H1 (cell line): ENCODE data around the gene KERA. TPM values are rescaled to one million over a fixed set of nuclear protein-coding genes. Genes with fewer than 3 reads are reported as not detected.

ENCODE experiments used
- CTCF ChIA-PET: fragments of 300-600 bp; sonication (Branson Sonifier 250); formaldehyde crosslinking; loops from one replicate; lab custom pipeline; 2021; ENCODE audit not compliant: partially characterized antibody; lab: Charles Lee
- POLR2A ChIA-PET: fragments of 300-600 bp; sonication (Branson Sonifier 250); formaldehyde crosslinking; loops from one replicate; lab custom pipeline; 2021; ENCODE audit warnings: inconsistent platforms; ENCODE audit not compliant: partially characterized antibody; lab: Charles Lee
- DNase-seq, 2 experiments: peaks; one replicate each; pipeline versions ENCODE4 v3.0.0 to v3.0.0-alpha.2; 2010 to 2022; ENCODE audit warnings: low spot score in 2 of 2, low read depth in 1 of 2, mixed read lengths in 1 of 2
- FAIRE-seq: peaks from 2 replicates; lab custom pipeline; 2011; peaks lifted over from hg19 to GRCh38; lab: Jason Lieb, UNC
- H2AFZ ChIP-seq: 2 replicates; pipeline ENCODE4 v1.8.1; 2012; ENCODE audit warnings: low read length, inconsistent platforms
- H2AK5ac ChIP-seq: 2 replicates; pipeline ENCODE4 v1.6.1; 2013; ENCODE audit warnings: low read depth, low read length
- H2BK120ac ChIP-seq: replicated peaks from 2 replicates; pipeline ENCODE3; 2013; ENCODE audit warnings: low read depth, low read length, inconsistent platforms
- H2BK12ac ChIP-seq: 2 replicates; pipeline ENCODE4 v1.6.1; 2013; ENCODE audit warnings: low read depth, low read length
- H2BK15ac ChIP-seq: 2 replicates; pipeline ENCODE4 v1.6.1; 2013; ENCODE audit warnings: low read length
- H2BK20ac ChIP-seq: 2 replicates; pipeline ENCODE4 v1.6.1; 2013; ENCODE audit warnings: low read length
- H2BK5ac ChIP-seq: 2 replicates; pipeline ENCODE4 v1.6.1; 2013; ENCODE audit warnings: low read depth, low read length
- H3K14ac ChIP-seq: 2 replicates; pipeline ENCODE4 v1.6.1; 2013; ENCODE audit warnings: inconsistent platforms; ENCODE audit not compliant: insufficient read length
- H3K18ac ChIP-seq: 2 replicates; pipeline ENCODE4 v1.6.1; 2013; ENCODE audit warnings: low read length; ENCODE audit errors: extremely low read depth
- H3K23ac ChIP-seq: 2 replicates; pipeline ENCODE4 v1.6.1; 2013; ENCODE audit warnings: inconsistent platforms; ENCODE audit not compliant: insufficient read length
- H3K23me2 ChIP-seq: 2 replicates; pipeline ENCODE4 v1.6.1; 2013; ENCODE audit warnings: low read depth, low read length
- H3K27ac ChIP-seq: 2 replicates; pipeline ENCODE4 v1.6.1; 2011; ENCODE audit warnings: low read depth, low read length, inconsistent platforms
- H3K27me3 ChIP-seq, 4 experiments: replicated peaks in 1 of 4; 1 replicate in 1 of 4; 2 replicates in 3 of 4; pipeline versions ENCODE4 v1.6.1 to v1.8.1; 2011 to 2013; ENCODE audit warnings: low read length in 3 of 4, mild to moderate bottlenecking in 3 of 4, inconsistent platforms in 2 of 4, mixed read lengths in 2 of 4, moderate library complexity in 1 of 4; ENCODE audit not compliant: control insufficient read depth in 3 of 4, insufficient read depth in 3 of 4; ENCODE audit errors: extremely low read depth in 1 of 4
- H3K36me3 ChIP-seq, 4 experiments: 2 replicates each; pipeline versions ENCODE4 v1.6.1 to v1.8.1; 2011 to 2013; ENCODE audit warnings: mild to moderate bottlenecking in 4 of 4, low read length in 3 of 4, moderate library complexity in 2 of 4, control low read depth in 1 of 4, inconsistent platforms in 1 of 4; ENCODE audit not compliant: insufficient read depth in 4 of 4, control insufficient read depth in 2 of 4
- H3K4ac ChIP-seq: replicated peaks from 2 replicates; pipeline ENCODE3; 2013; ENCODE audit warnings: low read length, low read depth, mixed read lengths, inconsistent platforms; ENCODE audit not compliant: insufficient read length
- H3K4me1 ChIP-seq, 4 experiments: replicated peaks in 1 of 4; 1 replicate in 1 of 4; 2 replicates in 3 of 4; pipeline versions ENCODE4 v1.6.1 to v1.8.1; 2011 to 2013; ENCODE audit warnings: low read length in 3 of 4, inconsistent platforms in 2 of 4, mixed read lengths in 1 of 4; ENCODE audit not compliant: insufficient read depth in 4 of 4, control insufficient read depth in 3 of 4
- H3K4me2 ChIP-seq, 2 experiments: 2 replicates each; pipeline versions ENCODE4 v1.6.1 to v1.8.1; 2011 to 2013; ENCODE audit warnings: low read depth in 2 of 2, low read length in 2 of 2, control low read depth in 1 of 2, inconsistent platforms in 1 of 2, mild to moderate bottlenecking in 1 of 2; ENCODE audit not compliant: insufficient read depth in 1 of 2
- H3K4me3 ChIP-seq, 4 experiments: fragments of 200-600, 300-600 bp in 1 of 4; sonication (generic), shearing (Covaris generic), sonication (Bioruptor Twin) in 1 of 4; 2 replicates each; pipeline versions ENCODE4 v1.5.1 to v1.8.1; 2011 to 2016; ENCODE audit warnings: low read length in 4 of 4, low read depth in 3 of 4, control low read depth in 2 of 4, inconsistent platforms in 2 of 4, mild to moderate bottlenecking in 2 of 4, mixed read lengths in 1 of 4, moderate library complexity in 1 of 4; ENCODE audit not compliant: insufficient read depth in 2 of 4; ENCODE audit errors: extremely low read depth in 1 of 4
- H3K56ac ChIP-seq: replicated peaks from 2 replicates; pipeline ENCODE3; 2013; ENCODE audit warnings: low read depth, mild to moderate bottlenecking, mixed read lengths, low read length, inconsistent platforms; ENCODE audit not compliant: insufficient read length
- H3K79me1 ChIP-seq: 2 replicates; pipeline ENCODE4 v1.6.1; 2013; ENCODE audit warnings: low read depth, low read length, control low read depth
- H3K79me2 ChIP-seq, 2 experiments: 2 replicates each; pipeline versions ENCODE4 v1.6.1 to v1.8.1; 2012 to 2013; ENCODE audit warnings: low read length in 2 of 2, mild to moderate bottlenecking in 2 of 2, inconsistent platforms in 1 of 2; ENCODE audit not compliant: insufficient read depth in 2 of 2, control insufficient read depth in 1 of 2
- H3K9ac ChIP-seq, 4 experiments: replicated peaks in 1 of 4; 1 replicate in 1 of 4; 2 replicates in 3 of 4; pipeline versions ENCODE4 v1.6.1 to v1.8.1; 2011 to 2013; ENCODE audit warnings: low read depth in 3 of 4, low read length in 3 of 4, control low read depth in 2 of 4, mild to moderate bottlenecking in 2 of 4, moderate library complexity in 2 of 4, inconsistent platforms in 1 of 4; ENCODE audit errors: extremely low read depth in 1 of 4
- H3K9me3 ChIP-seq, 2 experiments: 2 replicates each; pipeline versions ENCODE4 v1.6.1 to v1.8.1; 2012 to 2013; ENCODE audit warnings: mild to moderate bottlenecking in 2 of 2, moderate library complexity in 2 of 2, control low read depth in 1 of 2, inconsistent platforms in 1 of 2, low read depth in 1 of 2, low read length in 1 of 2, mixed read lengths in 1 of 2; ENCODE audit not compliant: insufficient read depth in 2 of 2
- H4K20me1 ChIP-seq, 2 experiments: replicated peaks in 1 of 2; 2 replicates each; pipeline versions ENCODE3 to v1.8.1; 2011 to 2013; ENCODE audit warnings: inconsistent platforms in 2 of 2, low read length in 2 of 2, mild to moderate bottlenecking in 1 of 2; ENCODE audit not compliant: insufficient read depth in 2 of 2, control insufficient read depth in 1 of 2
- H4K5ac ChIP-seq: 2 replicates; pipeline ENCODE4 v1.6.1; 2013; ENCODE audit warnings: low read length, low read depth, mixed read lengths, inconsistent platforms; ENCODE audit not compliant: insufficient read length
- H4K8ac ChIP-seq: 2 replicates; pipeline ENCODE4 v1.8.0; 2013; ENCODE audit warnings: mild to moderate bottlenecking, moderate library complexity, low read length, inconsistent platforms; ENCODE audit not compliant: insufficient read depth; ENCODE audit errors: extremely low read depth
- H4K91ac ChIP-seq: replicated peaks from 2 replicates; pipeline ENCODE3; 2013; ENCODE audit warnings: low read length, mixed read lengths, inconsistent platforms; ENCODE audit not compliant: insufficient read length
- SAP30 ChIP-seq: fragments of 300-600 bp; sonication (generic); IDR thresholded peaks from 2 replicates; pipeline ENCODE4 v1.7.1; 2012; ENCODE audit warnings: low read length, moderate library complexity, mild to moderate bottlenecking, inconsistent platforms; ENCODE audit not compliant: insufficient read depth, insufficient replicate concordance
- WGBS, 2 experiments: shearing (Covaris generic) in 1 of 2; methylation state at CpG; one replicate each; pipeline versions ENCODE4 v1.1.6 to v1.1.7; 2013 to 2015; ENCODE audit warnings: low lambda C conversion rate in 2 of 2, mixed read lengths in 2 of 2, inconsistent platforms in 1 of 2, low coverage in 1 of 2, missing lambda C conversion rate in 1 of 2; ENCODE audit not compliant: insufficient replicate concordance in 2 of 2, insufficient coverage in 1 of 2, insufficient read length in 1 of 2; ENCODE audit errors: extremely low coverage in 1 of 2, missing lambda C conversion rate in 1 of 2; 5-methylcytosine and 5-hydroxymethylcytosine counted together
- polyA plus RNA-seq, 7 experiments: library from polyadenylated mRNA; depleted of rRNA in 3 of 7; stranded (reverse) in 5 of 7; unstranded in 2 of 7; fragments of >200 nt in 5 of 7; fragments of 200-250 nt in 2 of 7; gene quantifications; 1 replicate in 5 of 7; 2 replicates in 1 of 7; 4 replicates in 1 of 7; pipeline versions ENCODE4 v1.2.1 to v1.2.3, GENCODE V29; 2011 to 2013; ENCODE audit warnings: missing spikeins in 2 of 7, mixed read lengths in 2 of 7
- total RNA-seq: library from RNA; stranded (reverse); fragmentation: NEBNext Ultra II Directional; extraction: Animal tissue kit (Norgen Biotek cat#: 25700); gene quantifications from 2 replicates; pipeline ENCODE4 v1.2.1, GENCODE V29; 2021

The KERA gene
- total and polyA plus RNA-seq, 2 of the 8 experiments (the other 6 are each of a cell fraction or from before 2014, with no cell fraction given): not detected

GRCh38 chr12:91103624-91104023 lies 45.8 kb upstream of the KERA start:
- WGBS, 2 experiments: 91% methylated on average over 1 of the region's 1 CpG; no CpG with 5 or more reads in 1 of the 2 experiments
- Histone ChIP-seq H3K14ac (no peak overlapping the region), H2AK5ac (no peak overlapping the region), H3K9ac (no peak overlapping the region), H3K27ac (no peak overlapping the region), H4K8ac (no peak overlapping the region), H3K18ac (no peak overlapping the region), H3K27me3 (no peaks in the 10 kb centered on the region), H3K23ac (no peak overlapping the region), H2BK5ac (no peak overlapping the region), H4K20me1 (no peaks in the 10 kb centered on the region), H2BK15ac (no peak overlapping the region), H2BK120ac (no peak overlapping the region), H3K79me2 (no peaks in the 10 kb centered on the region), H3K79me1 (no peaks in the 10 kb centered on the region), H3K4me1 (no peaks in the 10 kb centered on the region), H3K4me3 (no peak overlapping the region), H2BK20ac (no peak overlapping the region), H2BK12ac (no peak overlapping the region), H3K56ac (no peak overlapping the region), H4K5ac (no peak overlapping the region), H3K36me3 (no peaks in the 10 kb centered on the region), H3K4ac (no peak overlapping the region), H4K91ac (no peak overlapping the region), H3K9me3 (no peaks in the 10 kb centered on the region), H3K4me2 (no peak overlapping the region), H2AFZ (no peak overlapping the region), H3K23me2 (no peaks in the 10 kb centered on the region)
- ChIA-PET CTCF (no interaction called here), POLR2A (no interaction called here)
- TF ChIP-seq SAP30: no peak
- no peak for FAIRE-seq
- no peak for DNase-seq
